PC-9 (cell line): ENCODE data around the gene CPLX3.

Experiments used
- CTCF ChIP-seq: fragments of 200-600 bp; sonication (generic); conservative IDR thresholded peaks from 2 replicates; pipeline ENCODE4 v1.6.1; 2017; ENCODE audit warnings: mixed run types, antibody characterized with exemption, mild to moderate bottlenecking, moderate library complexity
- EZH2 ChIP-seq: fragments of 200-600 bp; sonication (generic); IDR thresholded peaks from 2 replicates; pipeline ENCODE4 v1.8.0; 2017; ENCODE audit warnings: antibody characterized with exemption, low read depth

GRCh38 chr15:74781431-74782258 lies 44.8 kb upstream of the CPLX3 start, which contains the start of gene CSK:
- TF ChIP-seq CTCF, result peak; percentile 65
- no peak for TF ChIP-seq EZH2
